ENCODE results near the gene ABCA1. TPM values are rescaled to one million over a fixed set of nuclear protein-coding genes. Genes with fewer than 3 reads are reported as not detected.
A peak's percentile ranks its signal among the peaks of the same experiment; 100 is the strongest.

The ABCA1 gene
- total and polyA plus RNA-seq, 3 donors from 2014 or later, result 8.5 to 57.9 (median 42.0) TPM

- Histone ChIP-seq H3K27me3 (no peaks in the 10 kb centered on the region), H3K36me3 (ENCODE audit: low read depth, missing control alignments) (no peaks in the 10 kb centered on the region), H3K27ac (no peak overlapping the region), H3K4me1 (no peaks in the 10 kb centered on the region), H3K4me3 (no peak overlapping the region), H3K9me3 (no peaks in the 10 kb centered on the region)
- intact Hi-C loops (cut with DNase I; ENCODE audit: low total_unique reads), result no loop called here
- TF ChIP-seq CTCF (IDR thresholded peaks at IDR 0.05) (no peak), POLR2A (IDR thresholded peaks at IDR 0.05) (no peak)
- WGBS, 2 donors, result 54 to 59% methylated on average over 3 of the region's 3 CpGs
- DNase-seq, result no peak
Measured at GRCh38 chr9:104758974-104759373, 169.0 kb downstream of the ABCA1 start.

- Histone ChIP-seq H3K4me3 (no peak overlapping the region), H3K27ac (no peak overlapping the region), H3K36me3 (ENCODE audit: low read depth, missing control alignments) (no peaks in the 10 kb centered on the region), H3K27me3 (no peaks in the 10 kb centered on the region), H3K4me1 (peaks cover 6% of the 10 kb centered on the region), H3K9me3 (no peaks in the 10 kb centered on the region)
- no peak for TF ChIP-seq CTCF (IDR thresholded peaks at IDR 0.05)
- TF ChIP-seq POLR2A (IDR thresholded peaks at IDR 0.05), result no peak
- intact Hi-C loops (cut with DNase I; ENCODE audit: low total_unique reads), result no loop called here
- no peak for DNase-seq
- WGBS, 2 donors, result 85 to 97% methylated on average over 3 of the region's 3 CpGs
Measured at GRCh38 chr9:104750185-104750767, 177.7 kb downstream of the ABCA1 start.

GRCh38 chr9:104748359-104749031 is 179.5 kb downstream of the ABCA1 start:
- peak overlapping the region; percentile 91 to 96 for H3K27ac ChIP-seq
- no peak for TF ChIP-seq CTCF (IDR thresholded peaks at IDR 0.05)
- TF ChIP-seq POLR2A (IDR thresholded peaks at IDR 0.05), result no peak
- intact Hi-C loops (cut with DNase I; ENCODE audit: low total_unique reads), result no loop called here
- H3K36me3 ChIP-seq (ENCODE audit: low read depth, missing control alignments), result no peaks in the 10 kb centered on the region
- WGBS, 2 donors, result 6 to 7% methylated on average over 16 to 19 of the region's 19 CpGs
- H3K27me3 ChIP-seq, result no peaks in the 10 kb centered on the region
- no peak for DNase-seq
- no peaks in the 10 kb centered on the region for H3K9me3 ChIP-seq
- peak overlapping the region; percentile 88 for H3K4me3 ChIP-seq
- peaks cover 6% of the 10 kb centered on the region for H3K4me1 ChIP-seq

- Histone ChIP-seq H3K9me3 (no peaks in the 10 kb centered on the region), H3K36me3 (ENCODE audit: low read depth, missing control alignments) (no peaks in the 10 kb centered on the region), H3K27me3 (no peaks in the 10 kb centered on the region), H3K4me1 (peaks cover 6% of the 10 kb centered on the region), H3K27ac (peak within 1 kb of the TSS; percentile 91 to 96), H3K4me3 (peak within 1 kb of the TSS; percentile 88)
- intact Hi-C loops (cut with DNase I; ENCODE audit: low total_unique reads), result no loop called here
- WGBS, 2 donors, result 0 to 2% methylated on average over 20 to 41 of the region's 71 CpGs
- peak; percentile 91 for DNase-seq
- TF ChIP-seq CTCF (IDR thresholded peaks at IDR 0.05) (no peak), POLR2A (IDR thresholded peaks at IDR 0.05) (peak; percentile 4)
Measured at GRCh38 chr9:104747565-104748358, 180.2 kb downstream of the ABCA1 start, which contains the start of gene NIPSNAP3A. NIPSNAP3A (plus strand) TSS chr9:104747683; CDS start chr9:104747793, 110 bp downstream.
